Activated CD8-positive, alpha-beta memory T cell treated with anti-CD3 and anti-CD28 coated beads for 36 hours (primary cell): ENCODE results near the gene LCE1C. TPM values are rescaled to one million over a fixed set of nuclear protein-coding genes. Genes with fewer than 3 reads are reported as not detected.

Experiments
- CTCF ChIA-PET: fragments of 350-600 bp; sonication (Branson Sonifier 250); formaldehyde crosslinking; loops from one replicate; lab custom pipeline; 2021; ENCODE audit warnings: antibody characterized with exemption; lab: Charles Lee
- POLR2A ChIA-PET: fragments of 350-600 bp; sonication (Branson Sonifier 250); formaldehyde crosslinking; loops from one replicate; lab custom pipeline; 2021; ENCODE audit warnings: antibody characterized with exemption; lab: Charles Lee
- total RNA-seq, 2 experiments: library from RNA; stranded (reverse); gene quantifications; one replicate each; pipeline ENCODE4 v1.2.3, GENCODE V29; 2021

Gene LCE1C
- total RNA-seq, 2 experiments from 2014 or later, result not detected

GRCh38 chr1:152761609-152762213 is 44.7 kb downstream of the LCE1C start:
- POLR2A ChIA-PET, result no interaction called here

GRCh38 chr1:152760551-152761190 is 45.8 kb downstream of the LCE1C start:
- CTCF ChIA-PET, result no interaction called here
- POLR2A ChIA-PET, result no interaction called here

More at GRCh38 chr1:152761609-152762213, 44.7 kb downstream of the LCE1C start:
- CTCF ChIA-PET, result no interaction called here

- ChIA-PET CTCF (no interaction called here), POLR2A (no interaction called here)
These were observed 46.8 kb downstream of the LCE1C start for GRCh38 chr1:152759453-152760173.

GRCh38 chr1:152758636-152759035 is 47.8 kb downstream of the LCE1C start:
- POLR2A ChIA-PET, result no interaction called here
- CTCF ChIA-PET, result no interaction called here

- ChIA-PET CTCF (no interaction called here), POLR2A (no interaction called here)
These were observed 48.7 kb downstream of the LCE1C start, which contains the start of gene KPRP for GRCh38 chr1:152757747-152758146. TSS of gene KPRP (plus strand) at chr1:152758025. CDS start at chr1:152759589, 1,564 bp downstream.

- POLR2A ChIA-PET, result no interaction called here
- CTCF ChIA-PET, result no interaction called here
These were observed 49.6 kb downstream of the LCE1C start for GRCh38 chr1:152756872-152757271.

Other genes with a start within 250 kb of the LCE1C start
- not detected for gene LCE3E, start 239.9 kb downstream of the LCE1C start, total RNA-seq
- not detected for gene LCE3D, start 226.1 kb downstream of the LCE1C start, total RNA-seq
- gene LCE3C, start 206.4 kb downstream of the LCE1C start, total RNA-seq, result not detected
- gene LCE3B, start 192.8 kb downstream of the LCE1C start, total RNA-seq, result not detected
- not detected for gene LCE3A, start 183.5 kb downstream of the LCE1C start, total RNA-seq
- not detected for gene LCE2D, start 143.3 kb downstream of the LCE1C start, total RNA-seq
- gene LCE2C, start 131.4 kb downstream of the LCE1C start, total RNA-seq, result not detected
- gene LCE2B, start 120.5 kb downstream of the LCE1C start, total RNA-seq, result not detected
- gene LCE2A, start 108.3 kb downstream of the LCE1C start, total RNA-seq, result not detected
- gene LCE4A, start 98.5 kb downstream of the LCE1C start, total RNA-seq, result not detected
- not detected for gene KPRP, start 48.6 kb downstream of the LCE1C start, total RNA-seq
- not detected for gene LCE1F, start 31.5 kb downstream of the LCE1C start, total RNA-seq
- gene LCE1E, start 20.4 kb downstream of the LCE1C start, total RNA-seq, result not detected
- gene LCE1D, start 9.9 kb downstream of the LCE1C start, total RNA-seq, result not detected
- gene LCE1B, start 5.3 kb upstream of the LCE1C start, total RNA-seq, result not detected
- gene LCE1A, start 20.8 kb upstream of the LCE1C start, total RNA-seq, result not detected
- not detected for gene LCE6A, start 36.2 kb upstream of the LCE1C start, total RNA-seq
- not detected for gene LCE7A, start 53.3 kb upstream of the LCE1C start, total RNA-seq
- not detected for gene SMCP, start 71.7 kb upstream of the LCE1C start, total RNA-seq
- gene IVL, start 101.9 kb upstream of the LCE1C start, total RNA-seq, result not detected
- not detected for gene SPRR5, start 140.6 kb upstream of the LCE1C start, total RNA-seq
- not detected for gene SPRR4, start 164.0 kb upstream of the LCE1C start, total RNA-seq
- gene SPRR1A, start 177.4 kb upstream of the LCE1C start, total RNA-seq, result not detected
- not detected for gene SPRR3, start 195.1 kb upstream of the LCE1C start, total RNA-seq
- not detected for gene SPRR1B, start 224.6 kb upstream of the LCE1C start, total RNA-seq
- gene SPRR2D, start 234.5 kb upstream of the LCE1C start, total RNA-seq, result not detected